ENCODE measurements around the gene FMNL3.
A peak's percentile ranks its signal among the peaks of the same experiment; 100 is the strongest.
"Not testable (repeated sequence)": the region's sequence is repeated elsewhere in the genome, so short reads cannot be mapped to it uniquely, and the experiment has no call there.

FMNL3 gene

DNA sequence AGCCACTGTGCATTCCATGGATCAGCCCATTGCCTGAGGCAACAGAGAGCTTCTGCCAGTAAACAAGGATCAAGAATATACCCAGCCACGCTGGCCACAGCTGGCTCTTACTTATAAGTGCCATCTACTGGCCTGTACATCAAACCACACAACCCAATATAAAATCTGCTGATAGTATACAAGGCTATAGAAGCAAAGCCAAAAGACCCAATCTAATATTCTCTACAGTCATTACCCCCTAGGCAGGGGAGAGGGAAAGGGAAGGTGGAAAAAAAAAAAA is 97.4 kb downstream of the FMNL3 start:
- TF ChIP-seq, protein P1, sequence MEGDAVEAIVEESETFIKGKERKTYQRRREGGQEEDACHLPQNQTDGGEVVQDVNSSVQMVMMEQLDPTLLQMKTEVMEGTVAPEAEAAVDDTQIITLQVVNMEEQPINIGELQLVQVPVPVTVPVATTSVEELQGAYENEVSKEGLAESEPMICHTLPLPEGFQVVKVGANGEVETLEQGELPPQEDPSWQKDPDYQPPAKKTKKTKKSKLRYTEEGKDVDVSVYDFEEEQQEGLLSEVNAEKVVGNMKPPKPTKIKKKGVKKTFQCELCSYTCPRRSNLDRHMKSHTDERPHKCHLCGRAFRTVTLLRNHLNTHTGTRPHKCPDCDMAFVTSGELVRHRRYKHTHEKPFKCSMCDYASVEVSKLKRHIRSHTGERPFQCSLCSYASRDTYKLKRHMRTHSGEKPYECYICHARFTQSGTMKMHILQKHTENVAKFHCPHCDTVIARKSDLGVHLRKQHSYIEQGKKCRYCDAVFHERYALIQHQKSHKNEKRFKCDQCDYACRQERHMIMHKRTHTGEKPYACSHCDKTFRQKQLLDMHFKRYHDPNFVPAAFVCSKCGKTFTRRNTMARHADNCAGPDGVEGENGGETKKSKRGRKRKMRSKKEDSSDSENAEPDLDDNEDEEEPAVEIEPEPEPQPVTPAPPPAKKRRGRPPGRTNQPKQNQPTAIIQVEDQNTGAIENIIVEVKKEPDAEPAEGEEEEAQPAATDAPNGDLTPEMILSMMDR (IDR thresholded peaks at IDR 0.05; ENCODE audit: low read depth, low read length, missing control alignments), result peak; percentile 15
- in situ Hi-C loops (cut with HindIII; ENCODE audit: low sequenced_read_pairs), result no loop called here
- no peak for DNase-seq (ENCODE audit: low read depth)
- H3K4me3 ChIP-seq (ENCODE audit: low read depth, low read length), result no peak overlapping the region

DNA sequence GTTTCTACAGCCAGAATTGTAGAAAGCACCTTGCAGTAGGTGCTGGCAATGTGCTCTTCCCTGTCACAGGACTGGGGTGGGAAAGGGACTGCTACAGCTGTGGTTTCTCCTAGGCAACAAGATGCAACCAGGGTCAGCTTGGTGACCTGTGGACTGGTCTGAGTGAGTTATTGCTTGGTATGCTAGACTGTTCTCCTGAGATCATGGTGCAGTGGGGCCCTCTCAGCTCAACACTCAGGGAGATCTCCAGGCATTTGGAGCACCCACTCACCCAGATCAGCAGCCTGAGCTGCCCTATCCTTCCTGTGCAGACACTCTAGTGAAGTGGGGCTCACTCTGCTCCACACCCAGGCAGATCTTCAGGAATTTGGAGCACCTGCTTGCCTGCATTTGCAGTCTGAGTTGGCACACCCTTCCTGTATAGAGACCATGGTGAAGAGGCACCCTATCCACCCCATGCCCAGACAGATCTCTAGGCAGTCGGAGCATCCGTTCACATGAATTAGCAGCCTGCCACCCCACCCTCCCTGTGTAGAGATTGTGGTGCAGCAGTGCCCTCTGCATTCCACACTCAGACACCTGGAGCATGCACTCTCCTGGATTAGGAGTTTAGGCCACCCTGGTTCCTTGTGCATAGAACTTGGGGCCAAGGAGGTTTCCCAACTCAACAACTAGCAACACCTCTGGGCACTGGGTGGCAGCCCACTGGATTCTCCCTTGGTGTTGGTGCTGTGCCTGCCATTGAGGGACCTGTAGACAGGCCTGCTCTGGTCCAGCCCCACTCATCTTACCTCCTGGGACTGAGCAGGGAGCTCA is 97.9 kb downstream of the FMNL3 start:
- in situ Hi-C loops (cut with HindIII; ENCODE audit: low sequenced_read_pairs), result no loop called here
- H3K4me3 ChIP-seq (ENCODE audit: low read depth, low read length), result no peak overlapping the region
- TF ChIP-seq, protein P1 (IDR thresholded peaks at IDR 0.05; ENCODE audit: low read depth, low read length, missing control alignments), result no peak
- DNase-seq (ENCODE audit: low read depth), result no peak

DNA sequence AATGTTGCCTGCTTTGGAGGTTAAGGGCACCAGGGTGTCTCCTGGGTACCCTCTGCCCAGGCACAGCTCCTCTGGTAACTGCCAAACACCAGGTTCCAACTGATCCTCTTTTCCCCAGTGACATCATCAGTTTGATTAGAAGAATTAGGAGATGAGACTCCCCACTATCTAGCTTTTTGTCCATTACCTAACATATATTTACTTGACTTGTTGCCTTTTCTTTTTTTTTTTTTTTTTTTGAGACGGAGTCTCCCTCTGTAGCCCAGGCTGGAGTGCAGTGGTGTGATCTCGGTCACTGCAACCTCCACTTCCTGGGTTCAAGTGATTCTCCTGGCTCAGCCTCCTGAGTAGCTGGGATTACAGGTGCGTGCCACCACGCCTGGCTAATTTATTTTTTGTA is 101.7 kb downstream of the FMNL3 start, which contains the start of gene FAM186B:
TSS of gene FAM186B (minus strand) at position 101 of the 400 bp plus-strand sequence. CDS start 162 bp downstream, outside the sequence.
- DNase-seq (ENCODE audit: low read depth); in situ Hi-C loops (cut with HindIII; ENCODE audit: low sequenced_read_pairs); H3K4me3 ChIP-seq (ENCODE audit: low read depth, low read length): not testable (repeated sequence)

DNA sequence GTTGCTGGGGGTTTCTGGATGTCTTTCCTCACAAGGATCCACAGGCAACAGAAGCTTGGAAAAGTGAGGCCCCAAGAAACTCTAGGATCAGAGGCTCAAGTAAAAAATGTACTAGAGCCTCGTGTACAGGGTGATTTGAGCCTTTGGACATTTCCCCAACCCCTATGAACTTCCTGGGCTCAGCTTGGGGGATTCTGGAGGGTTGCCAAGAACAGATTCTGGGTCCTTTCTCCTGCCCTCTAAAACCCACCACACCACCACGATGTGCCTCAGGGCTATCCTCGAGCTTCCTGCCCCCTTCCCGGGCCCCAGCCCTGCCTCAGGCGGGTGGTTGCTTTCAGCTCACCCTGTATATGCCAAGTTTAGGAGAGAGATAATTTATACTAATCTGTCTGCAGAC is 102.3 kb downstream of the FMNL3 start:
- TF ChIP-seq, protein P1 (IDR thresholded peaks at IDR 0.05; ENCODE audit: low read depth, low read length, missing control alignments), result no peak
- no peak overlapping the region for H3K4me3 ChIP-seq (ENCODE audit: low read depth, low read length)
- in situ Hi-C loops (cut with HindIII; ENCODE audit: low sequenced_read_pairs), result no loop called here
- DNase-seq (ENCODE audit: low read depth), result no peak

DNA sequence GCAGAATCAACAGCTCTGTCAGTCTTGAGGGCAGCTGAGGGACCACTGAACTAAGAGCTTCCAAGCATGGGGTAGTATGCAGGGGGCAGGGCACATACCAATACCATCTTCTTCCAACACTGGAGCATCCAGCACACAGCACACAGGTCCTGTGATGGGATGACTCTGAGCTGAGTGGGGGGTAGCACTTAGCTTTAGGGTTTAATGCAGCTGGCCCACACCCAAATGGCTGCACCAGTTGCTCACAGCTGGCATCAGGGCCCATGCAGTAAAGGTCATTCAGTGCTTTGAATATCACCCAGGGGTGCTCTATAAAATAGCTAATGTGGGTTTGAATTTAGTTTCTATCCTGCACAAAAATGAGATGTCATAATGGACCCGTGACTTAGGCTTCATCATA is 103.5 kb downstream of the FMNL3 start:
- TF ChIP-seq, protein P1 (IDR thresholded peaks at IDR 0.05; ENCODE audit: low read depth, low read length, missing control alignments), result no peak
- DNase-seq (ENCODE audit: low read depth), result no peak
- H3K4me3 ChIP-seq (ENCODE audit: low read depth, low read length), result no peak overlapping the region
- in situ Hi-C loops (cut with HindIII; ENCODE audit: low sequenced_read_pairs), result no loop called here

DNA sequence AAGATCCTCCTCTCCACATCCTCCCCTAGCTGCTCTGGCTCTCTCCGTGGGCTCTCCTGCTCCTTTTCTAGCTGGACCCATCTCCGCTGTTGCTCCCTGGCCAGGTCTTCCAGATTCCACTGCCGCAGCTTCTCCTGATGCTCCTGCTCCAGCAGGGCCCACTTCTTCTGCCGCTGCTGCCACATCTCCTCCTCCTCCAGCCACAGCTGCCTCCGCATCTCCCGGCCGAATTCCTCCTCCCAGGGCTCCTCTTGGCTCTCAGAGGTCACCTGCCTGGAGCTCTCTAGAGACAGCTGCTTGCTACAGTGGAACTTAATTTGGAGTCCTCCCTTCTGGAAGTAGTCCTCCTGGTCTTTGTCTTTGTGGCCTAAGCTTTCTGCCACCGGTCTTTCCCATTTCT is 107.2 kb downstream of the FMNL3 start:
- DNase-seq (ENCODE audit: low read depth), result no peak
- in situ Hi-C loops (cut with HindIII; ENCODE audit: low sequenced_read_pairs), result no loop called here
- TF ChIP-seq, protein P1 (IDR thresholded peaks at IDR 0.05; ENCODE audit: low read depth, low read length, missing control alignments), result no peak
- no peak overlapping the region for H3K4me3 ChIP-seq (ENCODE audit: low read depth, low read length)

DNA sequence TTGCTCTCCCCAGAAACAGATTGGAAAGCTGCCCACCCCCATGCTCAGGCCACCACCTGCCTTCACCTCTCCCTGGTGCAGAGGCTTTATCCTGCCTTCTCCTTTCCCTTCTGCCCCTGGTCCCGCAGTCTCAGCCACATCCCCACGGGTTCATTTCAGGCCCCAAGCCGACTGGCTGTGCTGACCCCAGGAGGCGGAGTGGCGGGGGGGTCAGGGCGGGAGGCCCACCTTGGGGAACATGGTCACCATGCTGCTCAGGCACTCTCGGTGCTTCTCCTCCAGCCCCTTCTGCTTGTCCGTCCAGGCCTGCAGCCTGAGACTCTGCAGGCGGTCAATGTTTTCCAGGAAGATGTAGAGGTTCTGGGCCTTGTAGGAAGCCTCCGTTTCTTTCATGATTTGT is 108.7 kb downstream of the FMNL3 start:
- no peak overlapping the region for H3K4me3 ChIP-seq (ENCODE audit: low read depth, low read length)
- TF ChIP-seq, protein P1 (IDR thresholded peaks at IDR 0.05; ENCODE audit: low read depth, low read length, missing control alignments), result no peak
- no peak for DNase-seq (ENCODE audit: low read depth)
- in situ Hi-C loops (cut with HindIII; ENCODE audit: low sequenced_read_pairs), result no loop called here

Measured in astrocyte of the cerebellum (primary cell).